GM12878 (cell line): ENCODE results near the gene PLA2G1B. TPM values are rescaled to one million over a fixed set of nuclear protein-coding genes. Genes with fewer than 3 reads are reported as not detected.

Experiments
- ATAC-seq: fragments of 200-7000 bp; cut with Tn5 transposase; 3 replicates; pipeline ENCODE4 v1.9.1; 2020; ENCODE audit warnings: mild to moderate bottlenecking, moderate library complexity
- BruUV-seq: library from RNA; stranded (reverse); fragments of 400-500 nt; replicated peaks from 2 replicates; lab custom pipeline; 2021; lab: Mats Ljungman, UMichigan
- CTCF ChIA-PET: fragments of 300-600 bp; sonication (Branson Sonifier 250); formaldehyde crosslinking; extraction: SDS; loops from one replicate; lab custom pipeline; 2021; ENCODE audit warnings: inconsistent platforms; lab: Yijun Ruan, JAX
- POLR2A ChIA-PET: fragments of 350-600 bp; formaldehyde crosslinking; extraction: SDS; loops from one replicate; lab custom pipeline; 2021; ENCODE audit warnings: inconsistent platforms; lab: Charles Lee
- RAD21 ChIA-PET: fragments of 300-600 bp; sonication (Branson Sonifier 250); formaldehyde crosslinking; loops from one replicate; lab custom pipeline; 2023; ENCODE audit warnings: antibody characterized with exemption; ENCODE audit not compliant: unreplicated experiment; lab: Charles Lee
- SMC1A ChIA-PET: fragments of 300-600 bp; sonication (Branson Sonifier 250); formaldehyde crosslinking; loops from one replicate; lab custom pipeline; 2023; ENCODE audit not compliant: unreplicated experiment, uncharacterized antibody; lab: Charles Lee
- DNase-seq: peaks from one replicate; pipeline ENCODE4 v3.0.0-alpha.2; 2011; ENCODE audit warnings: low read depth, low spot score
- FAIRE-seq: peaks from 3 replicates; lab custom pipeline; 2011; peaks lifted over from hg19 to GRCh38; lab: Jason Lieb, UNC
- H2AFZ ChIP-seq: 2 replicates; pipeline ENCODE4 v1.6.0; 2011; ENCODE audit warnings: low read depth, low read length, control low read depth; ENCODE audit not compliant: control insufficient read depth
- H3K27ac ChIP-seq: 2 replicates; pipeline ENCODE4 v1.5.1; 2011; ENCODE audit warnings: control low read depth; ENCODE audit not compliant: control insufficient read depth, insufficient read depth
- H3K27me3 ChIP-seq, 2 experiments: replicated peaks in 1 of 2; 2 replicates each; pipeline versions ENCODE4 v1.6.0 to v1.6.1; 2011; ENCODE audit warnings: low read length in 1 of 2; ENCODE audit not compliant: control insufficient read depth in 2 of 2, insufficient read depth in 2 of 2
- H3K36me3 ChIP-seq, 2 experiments: 2 replicates each; pipeline ENCODE4 v1.5.1; 2011; ENCODE audit warnings: low read length in 1 of 2; ENCODE audit not compliant: control insufficient read depth in 2 of 2, insufficient read depth in 2 of 2
- H3K4me1 ChIP-seq: 2 replicates; pipeline ENCODE4 v1.6.1; 2011; ENCODE audit warnings: mild to moderate bottlenecking, low read length, moderate library complexity, mixed read lengths; ENCODE audit not compliant: control insufficient read depth, insufficient read depth
- H3K4me2 ChIP-seq: 2 replicates; pipeline ENCODE4 v1.6.0; 2011; ENCODE audit warnings: control low read depth; ENCODE audit not compliant: control insufficient read depth, insufficient read depth
- H3K4me3 ChIP-seq: fragments of 200-600 bp; sonication (generic); 2 replicates; pipeline ENCODE4 v1.5.1; 2016
- H3K79me2 ChIP-seq: 2 replicates; pipeline ENCODE4 v1.6.0; 2011; ENCODE audit warnings: low read length; ENCODE audit not compliant: control insufficient read depth, insufficient read depth
- H3K9ac ChIP-seq: 2 replicates; pipeline ENCODE4 v1.8.0; 2011; ENCODE audit warnings: low read length, control low read depth, mixed read lengths; ENCODE audit not compliant: control insufficient read depth, insufficient read depth
- H3K9me3 ChIP-seq: replicated peaks from 3 replicates; pipeline ENCODE4 v1.5.1; 2011; ENCODE audit warnings: mild to moderate bottlenecking, low read length; ENCODE audit not compliant: control insufficient read depth, insufficient read depth
- H4K20me1 ChIP-seq: 2 replicates; pipeline ENCODE4 v1.6.0; 2011; ENCODE audit not compliant: control insufficient read depth, insufficient read depth
- ASH2L ChIP-seq: fragments of 300-600, 200-600 bp; sonication (generic); IDR thresholded peaks from 2 replicates; pipeline ENCODE4 v1.6.1; 2017; ENCODE audit warnings: low read depth, mild to moderate bottlenecking, borderline replicate concordance
- BCL3 ChIP-seq: IDR thresholded peaks from 2 replicates; pipeline ENCODE4 v1.6.1; 2011; ENCODE audit warnings: borderline replicate concordance, low read depth, mild to moderate bottlenecking, moderate library complexity, low read length; ENCODE audit not compliant: insufficient read depth, poor library complexity, severe bottlenecking
- CBFB ChIP-seq: IDR thresholded peaks from 2 replicates; pipeline ENCODE4 v1.6.1; 2016; ENCODE audit warnings: antibody characterized with exemption, low read depth
- E2F8 ChIP-seq: fragments of 450-650 bp; IDR thresholded peaks from 2 replicates; pipeline ENCODE4 v1.6.1; 2018; ENCODE audit warnings: mild to moderate bottlenecking, low read depth, moderate library complexity; ENCODE audit not compliant: partially characterized antibody
- E4F1 ChIP-seq: fragments of 450-650 bp; IDR thresholded peaks from 2 replicates; pipeline ENCODE4 v1.6.1; 2018; ENCODE audit warnings: borderline replicate concordance, mild to moderate bottlenecking; ENCODE audit not compliant: partially characterized antibody
- HDAC2 ChIP-seq: fragments of 200-600 bp; sonication (generic); IDR thresholded peaks from 2 replicates; pipeline ENCODE4 v1.6.1; 2017
- JUNB ChIP-seq: IDR thresholded peaks from 2 replicates; pipeline ENCODE4 v1.6.1; 2016; ENCODE audit warnings: antibody characterized with exemption, mild to moderate bottlenecking
- JUND ChIP-seq: IDR thresholded peaks from 2 replicates; pipeline ENCODE4 v1.6.1; 2012; ENCODE audit warnings: low read depth, mild to moderate bottlenecking, low read length, improper control_type of control experiment, moderate library complexity
- MEF2A ChIP-seq: IDR thresholded peaks from 2 replicates; pipeline ENCODE4 v1.6.1; 2011; ENCODE audit warnings: low read depth, mild to moderate bottlenecking, low read length, moderate library complexity; ENCODE audit not compliant: insufficient read depth
- PAX8 ChIP-seq: fragments of 450-650 bp; IDR thresholded peaks from 2 replicates; pipeline ENCODE4 v1.6.1; 2017; ENCODE audit warnings: mild to moderate bottlenecking, moderate library complexity
- SREBF2 ChIP-seq: IDR thresholded peaks from 2 replicates; pipeline ENCODE4 v1.6.1; 2012; ENCODE audit warnings: mild to moderate bottlenecking, low read length
- SUPT20H ChIP-seq: IDR thresholded peaks from 2 replicates; pipeline ENCODE4 v1.6.1; 2011; ENCODE audit warnings: low read depth, mild to moderate bottlenecking, low read length, moderate library complexity, borderline replicate concordance; ENCODE audit not compliant: control insufficient read depth
- SUZ12 ChIP-seq: fragments of 200-600 bp; sonication (generic); IDR thresholded peaks from one replicate; pipeline ENCODE4 v1.6.1; 2018; ENCODE audit warnings: antibody characterized with exemption, mild to moderate bottlenecking; ENCODE audit not compliant: unreplicated experiment
- YY1 ChIP-seq: IDR thresholded peaks from 2 replicates; pipeline ENCODE4 v1.6.1; 2011; ENCODE audit warnings: low read depth, mild to moderate bottlenecking, low read length
- WGBS: methylation state at CpG from one replicate; pipeline ENCODE4 v1.1.6; 2016; ENCODE audit warnings: low lambda C conversion rate; ENCODE audit not compliant: insufficient replicate concordance, insufficient coverage; ENCODE audit errors: missing lambda C conversion rate; 5-methylcytosine and 5-hydroxymethylcytosine counted together
- in situ Hi-C: fragments of 300-500 bp; cut with MboI; formaldehyde crosslinking; loops from 9 replicates; pipeline ENCODE4 v1.14.3; 2018; ENCODE audit warnings: mixed read lengths
- intact Hi-C: fragments of 100-400 bp; cut with micrococcal nuclease; formaldehyde crosslinking; loops from one replicate; pipeline ENCODE4 v1.14.2; 2022; ENCODE audit not compliant: unreplicated experiment
- polyA plus RNA-seq, 11 experiments: library from polyadenylated mRNA; depleted of rRNA in 4 of 11; unstranded in 6 of 11; stranded (reverse) in 5 of 11; fragments of >200 nt; fragmentation: Nextera tagmentation in 4 of 11; fragmentation: Illumina TruSeq in 1 of 11; extraction: Ambion mirVana in 4 of 11; extraction: Trizol in 1 of 11; gene quantifications; 1 replicate in 1 of 11; 2 replicates in 10 of 11; pipeline versions ENCODE4 v1.2.1 to v1.2.3, GENCODE V29; 2011 to 2016; ENCODE audit warnings: inconsistent platforms in 2 of 11, missing spikeins in 2 of 11, low read depth in 1 of 11
- total RNA-seq, 4 experiments: library from RNA; depleted of rRNA in 3 of 4; stranded (reverse); fragments of >200 nt in 3 of 4; fragmentation: Illumina TruSeq in 1 of 4; extraction: Trizol in 1 of 4; gene quantifications; 2 replicates each; pipeline versions ENCODE4 v1.2.1 to v1.2.3, GENCODE V29; 2013 to 2021

Gene PLA2G1B
- total and polyA plus RNA-seq, 10 of the 15 experiments (the other 5 are each of a cell fraction or from before 2014, with no cell fraction given): not detected

GRCh38 chr12:120292661-120293531 lies 34.7 kb downstream of the PLA2G1B start, which contains the start of gene RNU4-1:
RNU4-1 (minus strand) TSS chr12:120293237.
- in situ Hi-C loops: no loop called here
- Histone ChIP-seq H4K20me1 (no peaks in the 10 kb centered on the region), H3K36me3 (no peaks in the 10 kb centered on the region), H3K27me3 (no peaks in the 10 kb centered on the region), H3K79me2 (no peaks in the 10 kb centered on the region), H3K4me3 (peak within 1 kb of the TSS; percentile 66), H3K9me3 (no peaks in the 10 kb centered on the region), H3K4me2 (peak within 1 kb of the TSS; percentile 67), H3K4me1 (peaks cover 9% of the 10 kb centered on the region), H3K9ac (peak within 1 kb of the TSS; percentile 91), H3K27ac (peak within 1 kb of the TSS; percentile 100), H2AFZ (peak within 1 kb of the TSS; percentile 78)
- ChIA-PET SMC1A (interaction anchor here (1.2 to 2.9 kb wide), 4 partner anchors 9 to 65 kb away, joined by 5 to 30 read pairs (median 7); partner anchors contain the start of gene SIRT4), POLR2A (interaction anchor here (0.6 to 2.1 kb wide), 13 partner anchors 9 to 204 kb away, joined by 3 to 14 read pairs (median 5); partner anchors contain the start of genes RPLP0 and SIRT4), RAD21 (interaction anchor here (0.6 to 3.5 kb wide), 7 partner anchors 9 to 176 kb away, joined by 3 to 17 read pairs (median 6); partner anchors contain the start of gene SIRT4), CTCF (interaction anchor here (0.6 to 3.6 kb wide), 8 partner anchors 9 to 209 kb away, joined by 3 to 48 read pairs (median 8); partner anchors contain the start of genes RPLP0 and SIRT4)
- intact Hi-C loops: no loop called here
- ATAC-seq (peak; percentile 78), FAIRE-seq (peak; percentile 86), DNase-seq (peak; percentile 92)
- TSS peak; percentile 94 for BruUV-seq
- under 1% methylated on average over 29 of the region's 29 CpGs for WGBS
- no peak for TF ChIP-seq SREBF2
- TF ChIP-seq JUNB: peak; percentile 67
- peak; percentile 46; the same call in 1 of the 2 replicates for TF ChIP-seq PAX8
- no peak for TF ChIP-seq E2F8
- no peak for TF ChIP-seq ASH2L
- peak; percentile 100 for TF ChIP-seq CBFB
- peak; percentile 86 for TF ChIP-seq YY1
- no peak for TF ChIP-seq SUPT20H
- no peak for TF ChIP-seq SUZ12
- TF ChIP-seq MEF2A: peak; percentile 94
- TF ChIP-seq HDAC2: no peak
- TF ChIP-seq BCL3: peak; percentile 96
- no peak for TF ChIP-seq JUND
- no peak for TF ChIP-seq E4F1
